Germinal center (tissue), 1 donor: ENCODE results near the gene SNRNP25.
"Not testable (repeated sequence)": the region's sequence is repeated elsewhere in the genome, so short reads cannot be mapped to it uniquely, and the experiment has no call there.

Experiments used
- DNase-seq: peaks from one replicate; pipeline ENCODE4 v3.0.0; 2012; ENCODE audit warnings: mixed read lengths, low spot score

The SNRNP25 gene

DNA sequence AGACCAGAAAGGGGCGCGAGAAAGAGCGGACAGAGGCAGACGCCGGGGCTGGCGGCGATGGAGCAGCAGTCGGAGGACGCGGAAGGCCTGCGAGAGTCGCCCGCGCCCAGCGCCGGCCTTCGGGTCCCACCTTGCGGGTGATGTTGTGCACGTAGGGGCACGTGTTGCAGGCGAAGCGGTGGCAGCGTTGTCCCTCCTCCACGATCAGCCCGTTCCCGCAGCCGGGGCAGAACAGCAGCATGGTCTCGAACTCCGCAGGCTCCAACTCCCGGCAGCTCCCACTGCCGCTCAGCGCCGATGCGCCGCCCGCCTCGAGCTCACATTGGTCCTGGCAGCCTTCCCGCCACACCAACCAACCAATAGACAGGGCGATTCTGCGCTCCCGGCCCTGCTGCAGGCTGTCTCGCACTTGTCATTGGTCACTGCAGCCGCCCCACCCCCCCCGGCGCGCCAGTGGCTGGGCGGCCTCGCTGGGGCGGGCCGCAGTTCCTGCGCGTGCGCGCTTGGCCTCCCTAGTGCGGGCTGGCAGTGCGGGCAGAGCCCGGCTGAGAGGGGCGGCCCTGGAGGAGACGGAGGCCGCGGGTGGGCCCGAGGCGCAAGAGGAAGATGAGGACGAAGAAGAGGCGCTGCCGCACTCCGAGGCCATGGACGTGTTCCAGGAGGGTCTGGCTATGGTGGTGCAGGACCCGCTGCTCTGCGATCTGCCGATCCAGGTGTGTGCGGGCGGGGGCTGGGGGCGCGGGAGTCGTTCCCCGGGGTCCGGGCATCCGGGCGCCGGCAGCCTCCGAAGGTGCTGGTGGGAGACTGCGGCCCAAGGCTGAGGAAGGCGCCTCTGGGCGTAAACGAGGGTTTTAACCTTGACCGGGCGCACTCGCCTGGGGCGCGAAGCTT lies at the start of gene SNRNP25, which contains the start of gene POLR3K:
SNRNP25 (plus strand) TSS at position 483 of the 891 bp plus-strand sequence; CDS start at position 672, 189 bp downstream.
POLR3K (minus strand) TSS at position 263 of the 891 bp plus-strand sequence; CDS start at position 241, 22 bp downstream.
- DNase-seq, result peak; percentile 100

DNA sequence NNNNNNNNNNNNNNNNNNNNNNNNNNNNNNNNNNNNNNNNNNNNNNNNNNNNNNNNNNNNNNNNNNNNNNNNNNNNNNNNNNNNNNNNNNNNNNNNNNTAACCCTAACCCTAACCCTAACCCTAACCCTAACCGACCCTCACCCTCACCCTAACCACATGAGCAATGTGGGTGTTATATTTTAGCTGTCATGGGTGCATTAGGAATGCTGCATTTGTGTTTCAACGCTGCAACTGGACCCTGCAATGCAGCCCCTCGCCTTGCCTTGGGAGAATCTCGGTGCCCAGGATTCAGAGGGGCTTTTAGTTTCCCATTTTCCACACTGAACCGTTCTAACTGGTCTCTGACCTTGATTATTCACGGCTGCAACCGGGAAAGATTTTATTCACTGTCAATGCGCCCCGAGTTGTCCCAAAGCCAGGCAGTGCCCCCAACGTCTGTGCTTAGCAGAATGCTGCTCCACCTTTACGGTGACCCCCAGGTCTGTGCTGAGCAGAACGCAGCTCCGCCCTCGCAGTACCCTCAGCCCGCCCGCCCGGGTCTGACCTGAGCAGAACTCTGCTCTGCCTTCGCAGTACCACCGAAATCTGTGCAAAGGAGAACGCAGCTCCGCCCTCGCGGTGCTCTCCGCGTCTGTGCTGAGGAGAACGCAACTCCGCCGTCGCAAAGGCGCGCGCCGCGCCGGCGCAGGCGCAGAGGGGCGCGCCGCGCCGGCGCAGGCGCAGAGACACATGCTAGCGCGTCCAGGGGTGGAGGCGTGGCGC lies 43.5 kb upstream of the SNRNP25 start:
- DNase-seq, result no peak

DNA sequence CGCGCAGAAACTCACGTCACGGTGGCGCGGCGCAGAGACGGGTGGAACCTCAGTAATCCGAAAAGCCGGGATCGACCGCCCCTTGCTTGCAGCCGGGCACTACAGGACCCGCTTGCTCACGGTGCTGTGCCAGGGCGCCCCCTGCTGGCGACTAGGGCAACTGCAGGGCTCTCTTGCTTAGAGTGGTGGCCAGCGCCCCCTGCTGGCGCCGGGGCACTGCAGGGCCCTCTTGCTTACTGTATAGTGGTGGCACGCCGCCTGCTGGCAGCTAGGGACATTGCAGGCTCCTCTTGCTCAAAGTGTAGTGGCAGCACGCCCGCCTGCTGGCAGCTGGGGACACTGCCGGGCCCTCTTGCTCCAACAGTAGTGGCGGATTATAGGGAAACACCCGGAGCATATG lies 42.9 kb upstream of the SNRNP25 start:
- DNase-seq, result not testable (repeated sequence)

DNA sequence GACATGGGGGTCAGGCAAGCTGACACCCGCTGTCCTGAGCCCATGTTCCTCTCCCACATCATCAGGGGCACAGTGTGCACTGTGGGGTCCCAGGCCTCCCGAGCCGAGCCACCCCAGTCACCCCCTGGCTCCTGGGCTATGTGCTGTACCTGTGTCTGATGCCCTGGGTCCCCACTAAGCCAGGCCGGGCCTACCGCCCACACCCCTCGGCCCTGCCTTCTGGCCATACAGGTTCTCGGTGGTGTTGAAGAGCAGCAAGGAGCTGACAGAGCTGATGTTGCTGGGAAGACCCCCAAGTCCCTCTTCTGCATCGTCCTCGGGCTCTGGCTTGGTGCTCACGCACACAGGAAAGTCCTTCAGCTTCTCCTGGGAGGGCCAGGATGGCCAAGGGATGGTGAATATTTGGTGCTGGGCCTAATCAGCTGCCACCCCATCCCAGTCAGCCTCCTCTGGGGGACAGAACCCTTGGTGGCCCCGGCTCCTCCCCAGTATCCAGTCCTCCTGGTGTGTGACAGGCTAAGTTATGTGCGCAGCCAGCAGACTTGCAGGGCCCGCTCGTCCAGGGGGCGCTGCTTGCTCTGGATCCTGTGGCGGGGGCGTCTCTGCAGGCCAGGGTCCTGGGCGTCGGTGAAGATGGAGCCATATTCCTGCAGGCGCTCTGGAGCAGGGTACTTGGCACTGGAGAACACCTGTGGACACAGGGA lies 36.4 kb upstream of the SNRNP25 start:
- DNase-seq, result not testable (repeated sequence)

DNA sequence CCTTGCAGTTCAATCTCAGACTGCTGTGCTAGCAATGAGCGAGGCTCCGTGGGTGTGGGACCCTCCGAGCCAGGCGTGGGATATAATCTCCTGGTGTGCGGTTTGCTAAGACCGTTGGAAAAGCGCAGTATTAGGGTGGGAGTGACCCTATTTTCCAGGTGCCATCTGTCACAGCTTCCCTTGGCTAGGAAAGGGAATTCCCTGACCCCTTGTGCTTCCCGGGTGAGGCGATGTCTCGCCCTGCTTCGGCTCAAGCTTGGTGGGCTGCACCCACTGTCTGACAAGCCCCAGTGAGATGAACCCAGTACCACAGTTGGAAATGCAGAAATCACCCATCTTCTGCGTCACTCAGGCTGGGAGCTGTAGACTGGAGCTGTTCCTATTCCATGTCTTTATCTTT lies 32.7 kb upstream of the SNRNP25 start:
- not testable (repeated sequence) for DNase-seq

DNA sequence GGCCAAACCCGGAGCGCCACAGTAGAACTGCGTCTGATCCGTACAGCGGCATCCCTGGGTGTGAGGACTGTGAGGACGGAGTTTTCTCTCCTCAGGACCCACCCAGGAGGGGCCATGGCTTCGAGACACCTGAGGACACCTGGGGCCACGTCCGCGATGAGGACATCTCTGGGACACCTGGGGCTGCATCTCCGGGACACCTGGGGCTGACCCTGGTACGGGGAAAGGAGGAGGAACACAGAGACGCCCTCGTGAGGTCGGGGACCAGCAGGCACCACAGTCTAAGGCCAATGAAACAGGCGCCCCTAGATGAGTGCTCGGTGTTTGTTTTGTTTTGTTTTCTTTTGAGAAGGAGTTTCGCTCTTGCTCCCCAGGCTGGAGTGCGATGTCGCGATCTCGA lies 29.5 kb upstream of the SNRNP25 start:
- not testable (repeated sequence) for DNase-seq

DNA sequence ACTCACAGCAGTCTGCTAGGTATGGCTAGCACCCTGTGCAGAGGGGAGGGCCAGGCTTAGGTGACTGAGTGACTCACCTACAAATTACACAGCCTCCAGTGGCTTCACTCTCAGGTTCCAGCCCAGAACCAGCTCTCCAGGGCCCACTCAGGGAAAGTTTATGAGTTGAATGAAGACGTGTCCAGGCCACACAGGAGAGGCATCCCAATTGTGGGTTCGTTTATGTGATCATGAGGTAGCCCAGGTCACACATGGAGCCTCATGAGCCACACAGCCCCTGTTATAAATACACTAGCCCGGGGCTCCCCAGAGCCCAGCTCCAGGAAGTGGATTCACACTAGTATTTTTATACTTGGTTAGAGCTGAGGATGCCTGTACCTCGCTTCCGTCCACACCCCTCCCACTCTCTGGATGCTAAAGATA lies 27.7 kb upstream of the SNRNP25 start:
- not testable (repeated sequence) for DNase-seq

DNA sequence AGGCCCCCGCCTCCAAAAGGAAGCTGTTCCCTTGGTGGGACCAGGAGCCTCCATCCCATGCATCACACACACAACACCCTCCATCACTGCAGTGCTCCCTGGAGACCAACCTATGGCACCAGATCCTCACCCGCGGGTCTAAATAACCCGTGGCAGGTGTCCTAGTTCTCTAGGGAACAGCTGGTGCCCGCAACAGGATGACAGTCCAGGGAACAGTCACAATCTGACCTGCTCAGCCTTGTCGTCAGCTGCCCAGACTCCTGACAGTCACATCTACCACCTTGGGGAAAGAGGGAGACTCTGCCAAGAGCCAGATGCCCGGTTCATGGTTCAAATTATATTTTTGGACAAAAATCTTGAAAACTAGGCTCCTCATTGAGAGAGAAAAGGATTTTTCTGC lies 23.0 kb upstream of the SNRNP25 start:
- DNase-seq, result not testable (repeated sequence)

DNA sequence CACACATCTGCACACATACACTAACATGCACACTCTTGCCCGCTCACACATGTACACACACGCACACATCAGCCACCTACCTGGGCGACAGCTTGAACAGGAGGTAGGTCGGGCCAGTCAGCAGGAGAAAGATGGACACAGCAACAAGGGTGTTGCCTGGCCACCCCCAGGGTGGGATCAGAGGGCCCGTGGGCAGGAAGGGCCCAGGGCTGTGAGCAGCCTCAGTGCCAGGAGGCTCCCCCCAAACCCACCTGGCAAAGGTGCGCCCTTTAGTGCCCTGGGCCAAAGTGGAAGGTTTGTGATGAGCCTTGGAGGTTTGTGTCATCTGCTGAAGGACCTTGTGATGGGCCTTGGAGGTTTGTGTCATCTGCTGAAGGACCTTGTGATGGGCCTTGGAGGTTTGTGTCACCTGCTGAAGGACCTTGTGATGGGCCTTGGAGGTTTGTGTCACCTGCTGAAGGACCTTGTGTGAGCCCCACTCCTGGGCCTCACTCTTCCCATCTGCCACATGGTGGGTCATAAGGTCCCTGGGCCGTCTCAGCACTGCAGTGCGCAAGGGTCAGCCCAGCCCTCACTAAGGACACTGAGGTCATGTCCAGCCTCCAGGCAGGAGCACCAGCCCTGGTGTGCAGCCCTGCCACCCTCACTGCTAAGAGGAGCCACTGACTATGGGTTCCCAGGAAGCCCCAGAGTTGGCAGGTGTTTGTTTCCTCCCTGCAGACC lies 20.3 kb upstream of the SNRNP25 start:
- DNase-seq, result not testable (repeated sequence)

DNA sequence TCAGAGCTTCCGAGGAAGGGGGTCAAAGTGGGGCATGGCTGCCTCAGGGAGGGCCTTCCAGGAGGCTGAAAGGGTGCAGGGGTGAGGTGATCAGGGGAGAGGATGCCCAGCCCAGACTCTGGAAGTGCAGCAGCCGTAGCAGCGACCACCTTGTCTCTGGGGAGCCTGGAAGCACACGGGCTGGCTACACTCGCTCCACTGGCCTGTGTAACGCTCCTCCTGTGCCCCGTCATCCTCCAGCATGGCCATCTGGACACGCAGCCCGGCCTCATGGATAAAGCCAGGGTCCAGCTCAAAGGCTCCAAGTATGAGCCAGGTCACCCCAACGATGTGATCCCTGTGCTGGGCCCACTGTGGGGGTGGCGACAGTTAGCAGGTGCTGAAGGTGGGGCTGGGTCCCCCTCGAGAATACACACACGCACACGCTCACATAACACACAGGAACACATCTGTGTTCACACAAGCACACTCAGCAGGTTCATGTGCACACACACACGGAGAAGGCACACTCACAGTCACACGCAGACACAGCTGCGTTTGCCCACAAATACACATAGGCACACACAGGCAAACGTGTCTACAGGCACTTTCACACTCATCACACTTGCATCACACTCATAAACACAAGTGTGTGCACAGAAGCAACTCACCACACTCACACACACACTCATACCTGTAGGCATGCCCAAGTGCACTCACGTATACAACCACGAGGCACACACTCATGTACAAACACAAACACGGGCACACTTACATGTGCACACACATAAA lies 19.6 kb upstream of the SNRNP25 start:
- no peak for DNase-seq

DNA sequence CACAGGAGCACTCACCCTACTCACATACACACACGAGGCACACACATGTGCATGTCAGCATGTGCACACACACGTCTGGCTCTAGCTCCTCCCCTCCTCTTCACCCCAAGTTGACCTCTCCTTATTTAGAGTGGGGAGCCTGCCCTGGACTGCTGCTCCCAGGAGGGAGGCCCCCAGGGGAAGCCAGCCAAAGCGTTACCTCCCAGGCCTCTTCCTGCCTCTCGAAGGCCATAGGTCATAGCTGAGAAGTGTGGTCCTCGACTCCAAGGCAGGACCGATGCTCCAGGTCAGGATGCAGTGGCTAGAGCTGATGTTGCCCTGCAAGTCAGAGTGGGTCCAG lies 19.0 kb upstream of the SNRNP25 start:
- no peak for DNase-seq

DNA sequence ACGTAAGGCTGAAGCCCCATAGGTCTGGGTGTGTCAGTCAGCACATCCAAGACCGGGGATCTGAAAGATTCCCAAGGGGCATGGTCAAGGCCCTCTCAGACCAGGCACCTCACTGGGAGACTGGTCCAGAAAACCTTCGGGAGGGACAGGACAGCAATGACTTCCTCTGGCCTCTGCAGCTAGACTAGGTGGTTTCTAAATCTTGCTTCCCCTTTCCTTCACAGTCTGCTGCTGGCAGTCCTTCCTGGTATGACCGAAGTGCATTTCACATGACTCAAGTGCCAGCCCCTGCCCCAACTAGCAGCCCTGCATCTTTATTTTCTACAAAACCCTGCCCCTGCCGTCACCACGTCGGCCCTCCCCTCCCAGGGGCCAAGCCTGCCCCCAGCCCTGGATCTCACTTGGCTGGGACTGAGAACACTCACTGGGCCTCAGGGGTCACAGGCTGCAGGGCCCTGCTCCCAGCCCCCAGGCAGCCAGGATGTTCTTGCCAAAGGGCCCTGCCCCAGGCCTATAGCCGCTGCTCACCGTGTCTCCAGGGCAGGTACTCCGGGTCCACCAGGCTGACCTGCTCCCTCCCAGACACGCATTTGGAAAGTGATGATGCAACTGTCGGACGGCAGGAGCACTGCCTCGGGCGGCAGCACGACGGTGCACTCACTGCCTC lies 18.5 kb upstream of the SNRNP25 start:
- DNase-seq, result peak; percentile 42

DNA sequence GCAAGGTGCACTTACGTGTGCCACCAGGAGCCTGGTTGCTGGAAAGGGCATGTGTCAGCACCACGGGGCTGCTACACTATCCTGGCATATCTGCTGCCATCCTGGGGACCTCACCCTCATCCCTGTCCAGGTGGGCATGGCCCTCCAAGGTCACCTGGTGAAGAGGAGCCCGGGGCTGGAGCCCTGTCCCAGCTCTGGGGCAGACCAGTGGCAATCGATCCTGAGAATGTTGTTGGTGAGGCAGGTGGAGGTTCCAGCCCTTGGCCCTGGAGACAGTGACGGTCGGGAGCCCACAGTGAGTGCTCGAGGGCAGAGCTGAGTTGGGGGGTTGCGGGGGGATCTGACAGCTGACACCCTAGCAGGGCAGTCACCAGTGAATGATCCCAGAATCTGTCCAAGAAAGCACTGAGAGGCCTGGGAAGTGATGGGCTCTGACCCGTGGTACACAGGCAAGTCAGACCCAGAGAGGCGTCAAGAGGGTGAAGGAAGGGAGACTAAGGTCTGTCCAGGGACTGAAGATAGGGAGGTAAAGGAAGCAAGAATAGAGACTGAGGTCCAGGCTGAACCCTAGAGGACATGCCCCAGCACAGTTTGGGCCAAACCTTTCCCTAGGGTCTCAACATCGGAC lies 17.8 kb upstream of the SNRNP25 start:
- DNase-seq, result no peak

DNA sequence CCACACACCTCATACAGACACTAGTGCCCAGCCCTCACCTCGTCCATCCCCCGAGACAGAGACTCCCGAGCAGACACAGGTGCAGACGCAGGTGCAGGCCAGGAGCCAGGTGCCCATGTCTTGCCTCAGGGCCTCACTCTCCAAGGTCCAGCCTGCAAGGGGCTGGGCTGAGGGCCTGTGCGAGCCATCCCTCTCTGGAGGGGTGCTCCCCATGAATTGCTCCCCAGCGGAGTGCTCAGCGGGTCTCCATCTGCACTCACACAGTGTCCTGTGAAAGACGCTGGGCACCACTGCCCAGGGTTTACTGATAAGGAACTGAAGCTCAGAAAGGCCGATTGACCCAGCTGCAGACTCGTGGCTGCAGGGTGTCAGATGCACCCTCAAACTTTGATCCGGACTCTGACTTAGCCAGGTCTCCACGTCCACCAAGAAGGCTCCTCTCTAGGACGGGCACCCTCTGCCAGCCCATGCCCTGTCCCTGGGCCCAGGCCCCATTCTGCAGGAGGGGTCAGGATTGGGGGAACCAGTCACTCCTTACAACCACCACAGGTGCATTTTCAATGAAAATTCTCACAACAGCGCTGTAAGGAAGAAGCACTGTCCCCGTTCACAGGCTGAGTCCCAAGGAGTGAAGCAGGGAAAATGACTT lies 17.2 kb upstream of the SNRNP25 start:
- no peak for DNase-seq

DNA sequence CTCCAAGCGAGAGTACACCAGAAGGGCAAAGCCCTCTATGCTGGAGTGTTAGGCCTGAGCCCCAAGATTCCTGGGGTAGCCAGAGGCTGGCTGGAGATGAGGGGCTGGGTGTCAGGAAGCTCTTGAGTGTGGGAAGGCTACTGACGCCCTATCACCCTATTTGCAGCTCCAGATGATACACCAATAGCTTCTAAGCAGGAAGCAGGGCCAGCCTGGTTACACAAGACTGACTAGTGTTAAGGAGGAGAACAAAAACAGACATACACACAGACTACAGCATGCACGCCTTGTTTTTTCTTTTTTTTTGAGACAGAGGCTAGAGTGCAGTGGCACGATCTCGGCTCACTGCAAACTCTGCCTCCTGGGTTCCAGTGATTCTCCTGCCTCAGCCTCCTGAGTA lies 16.1 kb upstream of the SNRNP25 start:
- peak; percentile 28 for DNase-seq

DNA sequence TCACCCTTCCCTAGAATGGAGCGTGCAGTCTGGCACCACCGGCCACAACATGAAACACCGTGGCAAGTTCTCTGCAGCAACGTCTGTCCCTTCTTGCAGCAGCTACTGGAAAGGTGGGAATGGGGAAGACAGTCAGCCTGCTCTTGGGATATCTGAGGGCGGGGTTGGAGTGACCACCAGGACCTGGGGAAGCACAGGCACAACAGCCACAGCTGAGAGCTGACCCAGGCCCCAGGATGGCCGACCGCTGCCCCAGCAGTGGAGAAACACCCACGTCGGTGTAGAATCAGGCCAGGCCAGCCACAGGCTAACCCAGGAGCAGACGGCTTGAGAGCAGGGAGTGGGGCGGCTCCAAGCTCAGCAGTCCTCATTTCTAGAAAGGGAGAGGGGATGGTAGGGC lies 15.4 kb upstream of the SNRNP25 start:
- not testable (repeated sequence) for DNase-seq

DNA sequence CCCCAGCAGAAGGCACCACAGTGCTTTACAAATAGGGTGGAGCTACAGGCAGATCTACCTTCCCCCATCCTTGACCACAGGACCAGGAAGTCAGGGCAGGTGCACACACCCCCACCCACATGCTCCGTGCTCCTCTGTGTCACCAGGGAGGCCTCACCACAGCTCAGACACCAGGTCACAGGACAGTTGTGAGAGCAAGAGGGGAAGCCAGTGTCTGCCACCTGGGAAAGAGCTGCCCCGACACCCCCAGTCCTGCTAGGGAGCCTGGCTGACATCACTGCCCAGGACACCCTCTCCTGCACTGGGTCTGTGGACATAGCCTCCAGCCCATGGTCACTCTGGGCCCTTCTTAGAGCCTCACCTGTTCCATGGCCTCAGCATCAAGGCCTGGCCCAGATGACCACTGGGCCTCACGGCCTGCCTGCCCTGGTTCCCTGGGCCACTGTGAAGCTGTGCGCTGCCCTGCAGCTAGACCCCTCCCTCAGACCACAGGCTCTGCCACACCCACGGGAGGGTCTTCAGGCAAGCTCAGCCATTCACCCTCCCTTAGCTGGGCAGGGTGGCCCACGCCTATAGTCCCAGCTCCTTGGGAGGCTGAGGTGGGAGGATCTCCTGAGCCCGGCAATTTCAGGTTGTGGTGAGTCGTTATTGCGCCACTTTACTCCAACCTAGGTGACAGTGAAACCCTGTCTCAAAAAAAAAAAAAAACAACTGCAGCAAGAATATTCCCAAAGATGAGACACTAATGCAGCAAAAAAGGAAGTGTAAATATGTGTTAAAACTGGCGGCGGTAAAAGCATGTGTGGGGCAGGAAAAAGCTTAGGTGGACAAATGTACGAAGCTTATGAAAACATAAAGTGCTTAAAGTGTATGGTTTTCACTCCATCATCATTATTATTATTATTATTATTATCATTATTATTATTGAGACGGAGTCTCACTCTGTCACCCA lies 14.4 kb upstream of the SNRNP25 start:
- DNase-seq, result peak; percentile 87

DNA sequence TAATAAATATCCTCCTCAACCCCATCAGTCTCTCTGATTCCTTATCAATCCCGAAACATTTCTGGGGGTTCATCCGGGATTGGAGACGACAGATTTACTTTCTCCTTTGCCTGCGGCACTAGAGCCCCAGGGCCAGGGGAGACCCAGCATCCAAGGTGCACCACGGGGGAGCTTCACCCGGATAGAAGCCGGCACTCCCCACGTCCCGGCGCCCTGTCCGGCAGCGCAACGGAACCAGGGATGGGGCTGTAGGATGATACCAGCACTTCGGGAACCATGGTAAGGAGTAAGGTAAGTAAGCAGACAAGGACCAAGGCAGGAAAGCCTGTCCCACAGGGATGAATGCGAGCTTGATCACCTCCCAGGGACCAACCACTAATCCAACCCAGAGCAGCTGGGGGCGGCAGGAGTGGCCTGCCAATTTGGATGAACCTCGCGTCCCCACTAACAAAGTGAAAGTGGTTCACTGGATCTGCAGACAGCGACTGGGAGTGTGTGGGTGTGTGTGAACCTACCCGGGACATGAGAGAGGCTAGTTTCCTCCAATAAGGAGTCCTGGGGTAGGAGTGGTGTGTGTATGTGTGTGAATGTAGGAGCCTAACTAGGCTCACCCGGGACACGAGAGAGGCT lies 12.1 kb upstream of the SNRNP25 start:
- DNase-seq, result no peak
